Activated T-cell treated with anti-CD3 and anti-CD28 coated beads for 24 hours (primary cell): Measurements from ENCODE around the gene KLKB1.
"Not testable (repeated sequence)": the region's sequence is repeated elsewhere in the genome, so short reads cannot be mapped to it uniquely, and the experiment has no call there.

ENCODE experiments used
- DNase-seq: peaks from one replicate; pipeline ENCODE4 v3.0.0-alpha.2; 2020; ENCODE audit warnings: low read depth

KLKB1 gene

GRCh38 chr4:186227744-186228513 lies 622 bp downstream of the KLKB1 start:
- no peak for DNase-seq

- no peak for DNase-seq
Measured at GRCh38 chr4:186228514-186228894, 1.2 kb downstream of the KLKB1 start.

- no peak for DNase-seq
Measured at GRCh38 chr4:186234367-186234766, 7.1 kb downstream of the KLKB1 start.

- DNase-seq, result no peak
Measured at GRCh38 chr4:186236126-186236525, 8.8 kb downstream of the KLKB1 start.

GRCh38 chr4:186240452-186240847 lies 13.1 kb downstream of the KLKB1 start:
- no peak for DNase-seq

- DNase-seq, result no peak
Measured at GRCh38 chr4:186240848-186241491, 13.7 kb downstream of the KLKB1 start.

- no peak for DNase-seq
Measured at GRCh38 chr4:186241616-186242015, 14.3 kb downstream of the KLKB1 start.

- DNase-seq, result not testable (repeated sequence)
Measured at GRCh38 chr4:186242031-186242430, 14.7 kb downstream of the KLKB1 start.

GRCh38 chr4:186243331-186243730 lies 16.0 kb downstream of the KLKB1 start:
- no peak for DNase-seq

GRCh38 chr4:186244835-186245234 lies 17.5 kb downstream of the KLKB1 start:
- no peak for DNase-seq

GRCh38 chr4:186247062-186247752 lies 19.9 kb downstream of the KLKB1 start:
- DNase-seq, result not testable (repeated sequence)

GRCh38 chr4:186248643-186249042 lies 21.3 kb downstream of the KLKB1 start:
- no peak for DNase-seq

GRCh38 chr4:186249785-186250754 lies 22.8 kb downstream of the KLKB1 start:
- no peak for DNase-seq

GRCh38 chr4:186250760-186251159 lies 23.5 kb downstream of the KLKB1 start:
- DNase-seq, result no peak

- DNase-seq, result no peak
Measured at GRCh38 chr4:186255122-186255521, 27.8 kb downstream of the KLKB1 start.

GRCh38 chr4:186258216-186258811 lies 31.0 kb downstream of the KLKB1 start:
- DNase-seq, result no peak

- DNase-seq, result no peak
Measured at GRCh38 chr4:186260117-186260503, 32.8 kb downstream of the KLKB1 start.

- no peak for DNase-seq
Measured at GRCh38 chr4:186260504-186261448, 33.5 kb downstream of the KLKB1 start.

- DNase-seq, result no peak
Measured at GRCh38 chr4:186264660-186265059, 37.4 kb downstream of the KLKB1 start.

- DNase-seq, result not testable (repeated sequence)
Measured at GRCh38 chr4:186265250-186265649, 37.9 kb downstream of the KLKB1 start.
